HG02852 (cell line): ENCODE data around the gene ANXA8.
"Not testable (repeated sequence)": the region's sequence is repeated elsewhere in the genome, so short reads cannot be mapped to it uniquely, and the experiment has no call there.

Experiments
- ATAC-seq: cut with Tn5 transposase; IDR thresholded peaks from one replicate; pipeline ENCODE4 v1.9.1; 2021; ENCODE audit warnings: mild to moderate bottlenecking, moderate library complexity; ENCODE audit not compliant: unreplicated experiment

ANXA8 gene

DNA sequence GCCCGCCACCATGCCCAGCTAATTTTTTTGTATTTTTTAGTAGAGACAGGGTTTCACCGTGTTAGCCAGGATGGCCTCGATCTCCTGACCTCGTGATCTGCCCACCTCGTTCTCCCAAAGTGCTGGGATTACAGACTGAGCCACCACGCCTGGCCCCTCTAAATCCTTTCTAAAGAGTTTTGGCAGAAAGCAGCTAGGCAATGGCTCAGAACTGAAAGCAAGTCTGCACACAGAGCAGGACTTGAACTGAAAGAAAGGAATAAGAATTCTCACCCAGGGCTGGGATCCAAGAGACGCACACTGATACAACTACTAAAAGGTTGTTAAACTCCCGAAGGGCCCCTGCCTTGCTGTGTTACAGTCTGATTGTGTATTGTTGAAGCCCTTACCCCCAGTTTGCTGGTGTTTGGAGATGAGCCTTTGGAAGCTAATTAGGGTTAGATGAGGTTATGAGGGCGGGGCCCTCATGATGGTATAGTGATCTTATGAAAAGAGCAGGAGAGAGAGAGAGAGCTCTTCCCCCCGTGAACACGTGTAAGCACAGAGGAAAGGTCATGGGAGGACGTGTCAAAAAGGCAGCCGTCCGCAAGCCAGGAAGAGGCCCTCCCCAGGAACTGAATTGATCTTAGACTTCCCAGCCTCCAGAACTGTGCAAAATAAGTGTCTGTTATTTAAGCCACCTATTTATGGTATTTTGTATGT, 18.5 kb downstream of the ANXA8 start:
- not testable (repeated sequence) for ATAC-seq

DNA sequence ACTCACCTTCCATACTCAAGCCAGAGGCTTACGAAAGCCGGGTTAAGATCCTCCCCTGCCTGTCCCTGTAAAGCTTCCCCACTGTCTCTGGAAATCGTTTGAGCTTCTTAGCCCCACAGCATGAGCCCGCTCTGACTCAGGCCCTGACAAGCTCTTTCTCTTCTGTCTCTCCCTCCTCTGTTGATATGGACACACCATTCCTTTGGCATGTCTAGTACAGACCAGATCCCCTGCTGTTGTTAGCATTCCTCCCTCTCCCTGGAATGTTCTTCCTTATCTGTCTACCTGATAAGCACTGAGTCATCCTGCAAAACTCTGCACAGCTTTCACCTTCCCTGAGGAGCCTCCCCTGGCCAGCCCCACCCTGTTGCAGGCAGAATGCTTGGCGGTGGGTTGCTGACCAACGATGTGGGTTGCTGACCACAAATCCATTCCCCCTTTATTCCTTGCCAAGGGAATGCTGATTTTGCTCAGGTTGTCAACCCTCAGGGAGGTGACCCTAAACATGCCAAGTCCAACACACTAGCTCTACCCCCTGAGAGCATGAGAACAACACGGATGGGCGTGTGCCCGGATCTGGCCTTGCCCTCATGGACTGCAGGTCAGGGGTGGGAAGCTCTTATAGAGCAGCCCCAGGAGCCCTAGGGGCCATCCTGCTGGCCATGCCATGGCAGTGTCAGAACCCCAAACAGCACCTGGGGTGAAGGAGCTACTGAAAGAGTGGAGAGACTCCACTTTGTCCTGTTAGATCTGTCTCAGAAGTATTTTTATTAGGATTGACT, 21.1 kb downstream of the ANXA8 start:
- not testable (repeated sequence) for ATAC-seq

DNA sequence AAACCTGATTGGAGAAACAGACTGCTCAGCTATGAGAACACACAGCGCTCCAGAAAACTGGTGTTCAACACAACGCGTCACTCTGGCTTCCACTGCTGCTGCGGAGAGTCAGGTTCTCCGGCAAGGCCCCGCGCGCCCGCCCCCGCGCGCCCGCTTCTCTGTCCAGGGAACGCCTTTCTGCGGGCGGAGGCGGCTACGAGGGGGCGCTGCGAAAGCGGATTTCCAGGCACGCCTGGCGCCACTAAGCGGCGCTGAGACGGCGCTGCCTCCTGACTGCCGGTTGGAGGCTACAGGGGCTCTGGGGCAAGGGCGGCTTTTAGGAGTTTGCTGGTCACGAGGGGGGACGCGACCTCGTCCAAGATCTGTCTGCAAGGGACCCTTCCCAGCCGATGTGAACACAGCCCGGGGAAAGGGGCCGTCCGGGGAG, 22.6 kb downstream of the ANXA8 start:
- ATAC-seq = peak; percentile 50

DNA sequence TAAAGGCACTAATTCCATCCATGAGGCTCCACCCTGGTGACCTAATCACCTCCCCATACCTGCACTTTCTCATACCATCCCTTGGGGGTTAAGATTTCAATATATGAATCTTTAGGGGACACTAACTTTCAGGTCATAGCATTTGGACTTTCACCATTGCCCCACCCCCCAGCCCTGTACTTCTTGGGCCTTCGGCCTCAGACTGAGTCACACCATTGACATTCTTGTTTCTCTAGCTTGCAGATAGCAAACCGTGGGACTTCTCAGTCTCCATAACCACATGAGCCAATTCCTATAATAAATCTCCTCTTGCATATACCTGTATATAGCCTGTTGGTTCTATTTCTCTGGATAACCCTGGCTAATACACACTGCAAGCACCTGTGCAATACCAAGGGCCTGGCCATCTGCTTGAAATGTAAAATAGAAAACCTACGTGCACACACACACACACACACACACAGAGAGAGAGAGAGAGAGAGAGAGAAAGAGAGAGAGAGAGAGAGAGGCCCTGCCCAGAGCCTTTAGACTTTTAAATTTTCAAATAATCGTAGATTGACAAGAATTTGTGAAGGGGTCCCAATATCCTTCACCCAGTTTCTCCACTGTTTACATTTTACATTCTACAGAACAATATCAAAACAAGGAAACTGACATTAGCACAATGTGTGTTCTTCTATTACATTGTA, 25.3 kb downstream of the ANXA8 start:
- ATAC-seq = no peak

DNA sequence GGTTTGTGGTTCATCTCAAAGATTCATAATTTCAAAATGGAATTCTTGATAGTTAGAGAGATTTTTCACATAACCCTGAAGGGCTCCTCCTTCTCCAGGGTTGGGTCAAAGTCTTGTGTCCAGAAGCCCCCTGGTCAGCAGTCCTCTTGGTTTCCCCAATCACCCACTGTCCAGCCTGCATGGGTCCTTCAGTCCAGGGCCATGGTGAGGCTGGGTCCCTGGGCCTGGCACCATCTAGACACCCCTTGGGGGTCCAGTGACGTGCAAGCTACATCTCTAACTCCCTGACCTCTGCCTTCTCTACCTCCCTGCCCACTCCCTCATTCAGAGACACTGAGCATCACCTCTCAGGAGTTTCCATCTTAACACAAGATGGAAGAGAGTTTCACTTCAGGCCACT, 26.1 kb downstream of the ANXA8 start:
- ATAC-seq = no peak

DNA sequence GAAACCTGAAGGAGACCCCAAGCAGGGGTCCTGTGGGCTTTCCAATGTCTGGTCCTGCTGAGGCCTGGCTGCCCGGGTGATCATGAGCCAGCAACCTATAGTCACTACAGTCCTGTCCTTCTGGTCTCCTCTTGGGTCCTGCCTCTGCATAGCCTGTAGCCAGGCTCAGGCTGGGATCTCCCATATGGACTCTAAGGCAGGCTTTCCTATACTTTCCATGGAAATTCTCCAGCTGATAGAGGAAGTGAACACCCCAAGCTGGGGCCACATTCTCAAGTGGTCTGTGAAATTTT, 26.4 kb downstream of the ANXA8 start:
- ATAC-seq = no peak

DNA sequence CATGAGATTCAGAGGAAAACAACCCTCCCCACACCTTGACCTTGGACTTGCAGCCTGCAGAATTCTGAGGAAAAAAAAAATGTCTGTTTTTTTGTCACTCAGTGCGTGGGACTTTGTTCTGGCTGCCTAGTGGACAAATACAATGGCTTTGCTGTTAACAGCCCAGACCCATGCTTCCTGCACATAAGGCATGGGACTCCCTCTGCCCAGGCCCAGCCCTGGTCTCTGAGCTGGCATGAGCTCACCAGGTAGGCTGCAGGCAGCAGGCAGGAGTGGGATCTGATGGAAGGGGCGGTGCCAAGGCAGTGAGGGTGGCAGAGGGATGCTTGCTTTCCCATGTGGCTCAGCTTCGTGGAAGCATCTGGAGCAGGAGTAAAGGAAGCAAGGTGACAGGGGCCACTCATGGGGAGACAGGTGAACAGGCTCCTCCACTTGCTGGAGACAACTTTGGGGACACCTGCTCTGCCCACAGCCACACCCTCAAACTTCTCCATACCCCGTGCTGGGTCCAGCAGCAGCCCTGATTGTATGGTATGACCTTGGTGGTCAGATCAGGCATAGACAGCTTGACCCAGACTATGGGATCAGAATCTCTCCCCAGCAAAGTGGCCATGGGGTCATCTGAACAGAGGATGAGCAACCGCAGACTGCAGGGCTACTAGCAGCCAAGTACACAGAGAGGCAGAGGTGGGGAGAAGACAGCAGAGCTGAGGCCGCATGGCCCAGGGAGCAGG, 27.0 kb downstream of the ANXA8 start:
- ATAC-seq = no peak

DNA sequence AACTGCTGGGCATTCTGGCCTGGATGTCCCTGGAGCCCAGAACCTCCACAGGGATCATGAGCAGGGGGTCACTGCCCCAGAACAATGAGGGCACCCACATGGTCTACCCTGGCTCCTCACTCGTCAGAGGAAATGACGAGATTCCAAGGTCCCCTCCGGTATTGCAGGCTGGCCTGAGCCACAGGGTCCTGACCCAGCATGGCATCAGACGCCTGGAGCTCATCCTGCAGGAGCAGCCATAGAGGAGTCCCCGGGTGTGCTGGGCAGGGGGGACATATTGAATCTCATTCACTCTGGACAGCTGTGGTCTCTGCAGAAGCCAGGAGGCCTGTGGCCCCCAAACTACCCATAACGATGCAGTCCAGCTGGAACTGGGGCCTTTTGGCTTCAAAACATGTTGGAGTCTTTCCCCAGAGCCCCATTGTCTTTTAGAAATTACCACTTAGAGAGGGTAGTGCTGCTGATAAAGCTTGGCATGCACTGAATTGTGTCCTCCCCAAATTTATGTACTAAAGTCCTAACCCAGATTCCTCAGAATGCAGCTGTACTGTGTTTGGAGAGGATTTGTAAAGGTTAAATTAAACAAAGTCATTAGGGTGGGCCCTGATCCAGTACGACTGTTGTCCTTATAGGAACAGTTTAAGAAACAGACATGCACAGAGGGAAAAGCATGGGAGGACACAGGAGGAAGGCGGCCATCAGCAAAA, 27.7 kb downstream of the ANXA8 start:
- no peak for ATAC-seq

DNA sequence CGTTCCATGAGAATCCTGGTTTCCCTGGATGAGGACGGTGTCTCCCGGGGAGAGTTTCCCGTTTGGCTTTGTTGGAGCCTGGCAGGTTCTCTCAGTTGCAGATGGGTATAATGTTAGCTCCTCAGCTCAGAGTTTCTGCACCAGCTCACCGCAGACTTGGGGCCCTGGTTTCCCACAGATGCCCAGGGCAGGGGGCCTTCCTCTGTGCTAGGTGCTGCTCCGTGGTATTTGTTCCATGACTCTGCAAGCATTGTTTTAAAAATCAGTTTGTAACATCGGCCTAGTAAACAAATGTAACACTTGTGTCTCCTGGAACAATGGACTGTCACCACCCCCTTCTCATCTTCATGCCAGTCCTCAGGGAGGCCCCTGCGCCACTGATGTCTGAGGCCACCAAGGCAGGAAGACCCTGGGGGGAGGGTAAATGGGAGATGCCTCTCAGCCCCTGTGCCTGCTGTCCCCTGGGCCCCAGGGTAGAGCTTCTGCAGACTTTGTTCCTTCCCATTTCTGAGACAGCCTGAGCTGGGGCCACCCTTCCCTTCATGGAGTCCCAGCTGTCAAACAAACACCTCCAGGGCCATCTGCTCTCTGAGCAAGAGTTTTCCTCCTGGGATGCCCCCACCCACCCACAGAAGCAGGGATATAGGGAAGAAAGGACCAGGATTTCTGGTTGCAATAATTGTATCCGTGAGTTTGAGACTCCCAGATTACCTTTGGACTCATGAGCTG, 28.4 kb downstream of the ANXA8 start:
- ATAC-seq = not testable (repeated sequence)

DNA sequence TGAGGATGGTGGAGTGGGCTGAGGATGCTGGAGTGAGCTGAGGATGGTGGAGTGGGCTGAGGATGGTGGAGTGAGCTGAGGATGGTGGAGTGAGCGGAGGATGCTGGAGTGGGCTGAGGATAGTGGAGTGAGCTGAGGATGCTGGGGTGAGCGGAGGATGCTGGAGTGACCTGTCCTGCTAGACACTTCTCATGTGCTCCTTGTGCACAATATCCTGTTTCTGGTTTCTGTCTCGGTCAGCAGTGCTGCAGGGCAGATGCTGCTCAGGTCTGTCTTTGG, 29.2 kb downstream of the ANXA8 start:
- no peak for ATAC-seq

DNA sequence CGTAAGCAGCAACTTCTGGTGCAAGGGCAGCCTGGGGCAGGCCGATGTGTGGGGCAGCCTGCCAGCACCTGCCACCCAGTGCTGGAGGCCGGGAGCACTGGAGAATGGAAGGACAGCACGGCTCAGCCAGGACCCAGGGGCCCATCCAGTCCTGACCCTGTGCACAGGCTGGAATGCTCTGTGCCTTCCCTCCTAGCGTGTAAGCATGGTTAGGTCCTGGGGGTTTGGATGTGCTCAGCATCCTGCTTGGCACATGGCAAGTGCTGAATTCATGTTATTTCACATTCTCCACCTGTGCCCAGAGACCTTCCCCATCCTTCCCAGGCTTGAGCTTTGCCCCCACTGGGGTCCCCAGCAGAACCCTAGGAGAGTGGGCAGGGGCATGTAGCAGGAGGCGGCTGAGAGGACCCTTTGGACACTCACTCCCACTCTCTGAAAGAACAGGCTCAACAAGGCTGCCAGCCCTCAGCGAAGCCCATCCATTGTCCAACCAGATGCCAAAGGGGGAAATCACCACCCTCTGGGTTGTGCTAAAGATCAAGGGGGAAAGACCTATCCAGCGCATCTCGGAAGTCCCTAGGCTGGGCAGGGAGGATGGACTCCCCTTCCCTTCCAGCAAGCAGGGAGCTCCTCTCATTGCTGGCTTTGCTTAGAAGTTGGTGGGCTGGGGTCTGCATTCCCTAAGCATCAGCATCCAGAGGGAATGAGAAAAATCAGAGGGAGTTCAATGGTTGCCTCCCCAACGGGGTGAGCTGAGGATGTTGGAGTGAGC, 29.7 kb downstream of the ANXA8 start:
- no peak for ATAC-seq

DNA sequence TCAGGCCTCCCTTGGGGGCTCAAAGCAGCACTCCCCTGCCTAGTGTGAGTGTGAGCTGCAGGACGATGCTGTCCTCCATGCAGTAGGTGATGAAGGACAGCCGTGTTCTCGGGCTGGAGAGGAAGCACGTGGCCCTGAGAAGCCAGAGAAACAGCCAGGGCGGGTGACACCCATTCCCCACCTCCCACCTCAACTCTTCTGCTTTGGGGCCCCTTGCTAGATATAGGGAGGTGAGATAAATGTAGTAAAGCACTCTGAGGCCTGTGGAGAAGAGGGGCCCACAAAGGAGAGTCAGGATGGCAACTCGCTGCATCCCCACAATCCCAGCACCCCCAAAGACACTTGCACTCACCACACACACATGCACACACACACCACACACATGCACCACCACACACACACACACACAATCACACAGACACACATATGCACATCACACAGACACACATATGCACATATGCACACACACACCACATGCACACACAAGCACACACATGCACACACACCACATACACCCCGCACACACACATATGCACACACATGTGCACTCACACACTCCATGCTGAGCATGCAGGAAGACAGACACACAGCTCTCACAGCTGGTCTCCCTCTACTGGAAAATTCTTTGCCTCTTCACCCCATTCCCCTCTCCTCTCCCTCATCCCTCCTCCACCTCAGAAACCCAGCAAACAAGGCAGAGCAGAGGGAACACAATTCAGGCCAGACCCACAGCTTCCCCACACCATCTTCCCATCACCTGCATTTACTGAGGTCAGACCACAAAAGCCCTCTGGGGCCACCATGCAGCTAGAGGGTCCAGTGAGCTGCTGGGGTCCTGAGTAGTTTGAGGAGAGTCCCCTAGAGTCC, 30.5 kb downstream of the ANXA8 start:
- no peak for ATAC-seq

DNA sequence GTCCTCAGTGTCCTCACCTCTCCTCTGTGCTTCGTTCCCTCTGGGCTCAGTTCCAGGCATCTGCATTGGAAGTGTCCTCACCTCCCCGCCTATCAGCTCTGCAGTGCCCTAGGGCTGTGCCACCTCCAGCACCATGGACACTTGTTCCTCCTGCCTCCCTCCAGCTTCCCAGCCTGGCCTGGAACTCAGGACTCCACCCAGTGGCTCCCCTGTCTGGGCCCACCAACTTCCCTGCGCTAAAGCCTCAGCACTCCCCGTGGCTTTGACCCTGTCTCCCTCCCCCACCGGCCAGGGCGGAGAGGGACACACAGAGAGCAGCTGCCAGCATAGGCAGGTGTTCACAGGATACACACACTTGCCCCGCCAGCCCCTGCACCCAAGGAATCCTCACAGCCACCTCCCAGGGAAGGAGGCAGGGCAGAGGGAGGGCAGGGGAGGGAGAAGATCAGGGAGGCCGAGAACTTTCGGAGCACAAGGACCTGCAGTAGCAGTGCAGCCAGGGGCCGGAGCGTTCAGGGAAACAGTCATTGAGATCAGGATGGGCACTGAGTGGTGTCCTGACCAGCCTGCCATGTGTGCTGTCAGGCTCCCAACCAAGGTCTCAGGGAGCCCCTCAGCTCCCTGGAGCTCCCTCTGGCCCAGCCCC, 31.3 kb downstream of the ANXA8 start:
- no peak for ATAC-seq

DNA sequence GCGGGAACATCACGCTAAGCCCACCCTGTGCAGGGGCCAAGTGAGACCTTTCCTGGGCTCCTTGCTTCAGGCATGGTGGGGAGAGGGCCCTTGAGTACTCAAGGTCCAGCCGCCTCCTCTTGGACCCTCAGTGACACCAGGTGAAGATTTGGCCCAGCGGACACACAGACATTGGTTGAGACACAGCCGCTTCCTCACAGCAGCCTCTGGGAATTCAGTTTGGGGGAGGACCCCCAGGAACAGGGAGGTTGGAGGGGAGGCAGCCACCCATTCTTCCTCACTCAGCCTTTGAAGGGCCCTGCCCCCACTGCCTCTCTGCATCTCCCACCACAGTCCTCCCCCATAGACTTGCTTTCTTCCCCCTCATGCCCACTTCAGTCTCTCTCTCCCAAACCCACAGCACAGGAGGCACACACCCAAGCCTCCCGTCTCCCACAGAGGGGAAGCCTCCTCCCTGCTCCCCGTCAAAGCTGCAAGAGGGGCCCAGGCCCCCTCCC, 31.9 kb downstream of the ANXA8 start:
- no peak for ATAC-seq

DNA sequence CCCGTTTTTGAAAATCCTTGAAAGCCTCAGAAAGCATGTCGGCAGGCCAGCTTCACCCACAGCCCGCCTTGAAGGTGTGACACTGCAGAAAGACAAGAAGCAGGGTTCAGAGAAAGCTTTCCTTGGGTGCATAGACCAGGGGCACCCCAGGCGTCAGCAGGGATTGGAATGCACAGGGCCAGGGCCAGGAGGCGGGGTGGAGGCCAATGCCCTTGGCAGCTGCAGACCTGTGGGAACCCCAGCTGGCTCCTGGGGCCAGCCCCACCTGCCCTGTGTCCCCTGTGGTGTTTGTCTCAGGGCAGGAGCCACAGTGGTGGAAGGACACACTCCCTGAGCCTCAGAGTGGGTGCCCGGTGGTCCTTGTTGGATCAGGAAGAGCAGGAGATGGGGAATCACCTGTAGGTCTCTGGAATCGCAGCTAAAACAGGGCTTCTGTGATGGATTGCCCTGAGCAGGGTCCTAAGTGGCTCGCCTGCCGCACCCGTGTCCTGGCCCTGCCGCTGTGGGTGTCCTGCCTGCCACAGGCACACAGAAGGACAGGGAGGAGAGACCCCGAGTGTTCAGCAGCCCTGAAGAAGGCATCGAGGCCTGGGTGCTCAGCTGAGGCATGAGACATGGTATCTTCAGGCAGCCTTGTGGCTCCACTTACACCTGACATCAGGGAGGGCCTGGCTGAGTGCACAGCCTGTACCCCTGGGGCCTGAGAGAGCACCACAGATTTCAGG, 32.5 kb downstream of the ANXA8 start:
- ATAC-seq = no peak

DNA sequence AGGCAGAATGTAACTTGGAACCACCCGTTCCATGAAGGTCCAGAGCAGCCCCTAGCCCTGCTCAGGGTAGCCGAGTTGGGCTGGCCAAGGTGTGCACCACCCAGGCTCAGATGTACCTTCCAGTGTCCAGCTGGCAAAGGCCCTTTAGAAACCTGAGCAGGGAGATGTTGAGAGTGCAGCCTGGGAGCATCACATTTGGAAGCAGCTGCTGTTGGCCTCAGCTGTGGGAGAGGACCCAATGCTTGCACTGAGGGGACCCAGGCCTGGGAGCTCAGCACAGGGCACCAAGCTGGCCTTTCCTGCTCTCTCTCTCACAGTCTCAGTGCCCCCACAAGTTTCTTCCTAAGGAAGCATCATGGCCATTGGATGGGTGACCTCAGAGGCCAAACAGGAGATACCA, 33.5 kb downstream of the ANXA8 start:
- ATAC-seq = no peak

DNA sequence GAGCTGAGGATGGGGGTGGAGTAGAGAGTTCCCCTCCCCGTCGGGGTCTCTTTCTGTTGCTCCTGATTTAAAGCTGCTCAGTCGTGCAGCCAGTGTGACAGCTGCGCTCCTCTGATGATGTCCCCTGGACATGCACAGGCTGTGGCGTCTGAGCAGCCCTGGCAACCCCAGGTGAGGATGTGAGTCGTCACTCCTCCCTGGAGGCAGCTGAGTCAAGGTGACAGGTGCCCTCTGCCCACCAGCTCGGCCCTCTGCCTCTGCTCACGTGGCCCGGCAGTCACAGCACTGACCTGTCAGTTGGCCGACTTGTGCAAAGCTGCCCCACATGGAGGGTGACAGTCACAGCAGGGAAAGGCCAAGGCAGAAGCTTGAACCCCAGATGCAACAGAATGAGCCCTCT, 33.9 kb downstream of the ANXA8 start:
- ATAC-seq = no peak
